ENCODE data around the gene RBMS3. TPM values are rescaled to one million over a fixed set of nuclear protein-coding genes. Genes with fewer than 3 reads are reported as not detected.
"Not testable (repeated sequence)": the region's sequence is repeated elsewhere in the genome, so short reads cannot be mapped to it uniquely, and the experiment has no call there.

The RBMS3 gene
- polyA plus RNA-seq, 5 donors, result 20.5 to 41.4 (median 32.1) TPM

- DNase-seq, result no peak
Observed at GRCh38 chr3:29382409-29382808, 101.5 kb downstream of the RBMS3 start.

GRCh38 chr3:29382845-29383244 is 102.0 kb downstream of the RBMS3 start:
- DNase-seq, result no peak

GRCh38 chr3:29384640-29385039 is 103.8 kb downstream of the RBMS3 start:
- DNase-seq, result no peak

GRCh38 chr3:29385046-29385830 is 104.4 kb downstream of the RBMS3 start:
- no peak for DNase-seq

- DNase-seq, result no peak
Observed at GRCh38 chr3:29389362-29389761, 108.5 kb downstream of the RBMS3 start.

GRCh38 chr3:29392625-29393388 is 111.9 kb downstream of the RBMS3 start:
- DNase-seq, result no peak

- DNase-seq, result not testable (repeated sequence)
Observed at GRCh38 chr3:29393946-29394345, 113.1 kb downstream of the RBMS3 start.

- no peak for DNase-seq
Observed at GRCh38 chr3:29397406-29397805, 116.5 kb downstream of the RBMS3 start.

GRCh38 chr3:29398787-29399186 is 117.9 kb downstream of the RBMS3 start:
- no peak for DNase-seq

GRCh38 chr3:29406291-29406832 is 125.5 kb downstream of the RBMS3 start:
- DNase-seq, result no peak

- DNase-seq, result no peak
Observed at GRCh38 chr3:29408676-29409075, 127.8 kb downstream of the RBMS3 start.

- no peak for DNase-seq
Observed at GRCh38 chr3:29409409-29409808, 128.5 kb downstream of the RBMS3 start.

GRCh38 chr3:29410220-29410619 is 129.3 kb downstream of the RBMS3 start:
- DNase-seq, result no peak

GRCh38 chr3:29410660-29411405 is 130.0 kb downstream of the RBMS3 start:
- no peak for DNase-seq

- DNase-seq, result no peak
Observed at GRCh38 chr3:29412110-29412509, 131.2 kb downstream of the RBMS3 start.

GRCh38 chr3:29414468-29415224 is 133.8 kb downstream of the RBMS3 start:
- no peak for DNase-seq

- no peak for DNase-seq
Observed at GRCh38 chr3:29415482-29416223, 134.8 kb downstream of the RBMS3 start.

- DNase-seq, result no peak
Observed at GRCh38 chr3:29416514-29416913, 135.6 kb downstream of the RBMS3 start.

GRCh38 chr3:29420106-29420505 is 139.2 kb downstream of the RBMS3 start:
- no peak for DNase-seq
